Neuronal stem cell (in vitro differentiated cells): ENCODE results near the gene FGF11.

ENCODE experiments used
- DNase-seq: peaks from one replicate; pipeline ENCODE4 v3.0.0-alpha.2; 2013; ENCODE audit warnings: low spot score
- H2AFZ ChIP-seq: one replicate; pipeline ENCODE4 v1.6.1; 2013; ENCODE audit warnings: mild to moderate bottlenecking, low read length, inconsistent platforms
- H2AK5ac ChIP-seq: 2 replicates; pipeline ENCODE4 v1.6.1; 2013; ENCODE audit warnings: low read depth, mild to moderate bottlenecking, inconsistent platforms, low read length, moderate library complexity, mixed read lengths
- H2BK120ac ChIP-seq: 2 replicates; pipeline ENCODE4 v1.6.1; 2013; ENCODE audit warnings: low read depth, mild to moderate bottlenecking, inconsistent platforms, low read length, moderate library complexity, mixed read lengths
- H2BK12ac ChIP-seq: one replicate; pipeline ENCODE4 v1.6.1; 2013; ENCODE audit warnings: low read length, inconsistent platforms
- H2BK15ac ChIP-seq: 2 replicates; pipeline ENCODE4 v1.6.1; 2013; ENCODE audit warnings: mild to moderate bottlenecking, low read length, inconsistent platforms, mixed read lengths
- H2BK5ac ChIP-seq: one replicate; pipeline ENCODE4 v1.6.1; 2013; ENCODE audit warnings: inconsistent platforms, mild to moderate bottlenecking, low read length, moderate library complexity
- H3K14ac ChIP-seq: one replicate; pipeline ENCODE4 v1.6.1; 2013; ENCODE audit warnings: low read length, inconsistent platforms
- H3K18ac ChIP-seq: 2 replicates; pipeline ENCODE4 v1.6.1; 2013; ENCODE audit warnings: low read length, inconsistent platforms
- H3K23ac ChIP-seq: 2 replicates; pipeline ENCODE4 v1.6.1; 2013; ENCODE audit warnings: low read depth, mild to moderate bottlenecking, mixed read lengths, low read length, inconsistent platforms; ENCODE audit not compliant: poor library complexity
- H3K27ac ChIP-seq: replicated peaks from 3 replicates; pipeline ENCODE4 v1.5.1; 2013; ENCODE audit warnings: low read length, inconsistent platforms
- H3K27me3 ChIP-seq, 3 experiments: 2 replicates each; pipeline ENCODE4 v1.6.1; 2013; ENCODE audit warnings: low read length in 3 of 3, mild to moderate bottlenecking in 2 of 3, inconsistent platforms in 1 of 3, low read depth in 1 of 3, mixed read lengths in 1 of 3, moderate library complexity in 1 of 3; ENCODE audit not compliant: control insufficient read depth in 3 of 3, insufficient read depth in 3 of 3
- H3K36me3 ChIP-seq, 2 donors: replicated peaks in 1 of 2; 2 replicates each; pipeline ENCODE4 v1.6.1; 2013; ENCODE audit warnings: low read length in 2 of 2; ENCODE audit not compliant: control insufficient read depth in 2 of 2, insufficient read depth in 2 of 2
- H3K4ac ChIP-seq: 2 replicates; pipeline ENCODE4 v1.6.1; 2013; ENCODE audit warnings: inconsistent platforms, mild to moderate bottlenecking, low read length, moderate library complexity
- H3K4me1 ChIP-seq, 2 donors: 1 replicate in 1 of 2; 2 replicates in 1 of 2; pipeline ENCODE4 v1.6.1; 2013; ENCODE audit warnings: low read length in 2 of 2, low read depth in 1 of 2; ENCODE audit not compliant: control insufficient read depth in 2 of 2, insufficient read depth in 1 of 2
- H3K4me2 ChIP-seq: one replicate; pipeline ENCODE4 v1.6.1; 2013; ENCODE audit warnings: mild to moderate bottlenecking, low read length, inconsistent platforms; ENCODE audit not compliant: insufficient read depth, poor library complexity, severe bottlenecking
- H3K4me3 ChIP-seq, 2 donors: 2 replicates each; pipeline ENCODE4 v1.5.1; 2013; ENCODE audit warnings: low read length in 2 of 2, mild to moderate bottlenecking in 2 of 2, inconsistent platforms in 1 of 2, moderate library complexity in 1 of 2
- H3K79me1 ChIP-seq: one replicate; pipeline ENCODE4 v1.6.1; 2013; ENCODE audit warnings: low read depth, mild to moderate bottlenecking, inconsistent platforms, low read length, moderate library complexity
- H3K9ac ChIP-seq: one replicate; pipeline ENCODE4 v1.6.1; 2013; ENCODE audit warnings: mild to moderate bottlenecking, low read depth, low read length, inconsistent platforms; ENCODE audit not compliant: poor library complexity
- H3K9me3 ChIP-seq, 2 donors: replicated peaks in 1 of 2; 2 replicates each; pipeline versions ENCODE3 to v1.6.1; 2013; ENCODE audit warnings: low read length in 2 of 2, mild to moderate bottlenecking in 2 of 2, inconsistent platforms in 1 of 2, low read depth in 1 of 2, mixed read lengths in 1 of 2, moderate library complexity in 1 of 2; ENCODE audit not compliant: control insufficient read depth in 2 of 2, insufficient read depth in 1 of 2
- H4K8ac ChIP-seq: one replicate; pipeline ENCODE4 v1.6.1; 2013; ENCODE audit warnings: low read depth, mild to moderate bottlenecking, inconsistent platforms, low read length, moderate library complexity
- H4K91ac ChIP-seq: one replicate; pipeline ENCODE4 v1.6.1; 2013; ENCODE audit warnings: low read length, low read depth, mild to moderate bottlenecking, inconsistent platforms; ENCODE audit not compliant: poor library complexity
- WGBS, 2 donors: extraction: QIAGEN DNeasy Blood & Tissue Kit; methylation state at CpG; one replicate each; pipeline ENCODE4 v1.1.7; 2013; ENCODE audit warnings: missing lambda C conversion rate in 2 of 2, mixed read lengths in 1 of 2; ENCODE audit not compliant: insufficient read length in 2 of 2, insufficient replicate concordance in 1 of 2; ENCODE audit errors: extremely low coverage in 2 of 2; 5-methylcytosine and 5-hydroxymethylcytosine counted together

Gene FGF11

GRCh38 chr17:7486181-7486580 is 46.9 kb downstream of the FGF11 start:
- no peak overlapping the region for H2BK12ac ChIP-seq
- no peaks in the 10 kb centered on the region for H3K27me3 ChIP-seq
- no peak overlapping the region for H2BK5ac ChIP-seq
- no peak overlapping the region for H3K4me2 ChIP-seq
- peak overlapping the region in 1 of 2 donors; percentile 32 for H3K4me3 ChIP-seq
- no peak overlapping the region for H2BK120ac ChIP-seq
- H3K4ac ChIP-seq, result no peak overlapping the region
- no peak overlapping the region for H2AK5ac ChIP-seq
- no peak overlapping the region for H4K8ac ChIP-seq
- H3K18ac ChIP-seq, result no peak overlapping the region
- no peak overlapping the region for H3K9ac ChIP-seq
- no peaks in the 10 kb centered on the region for H3K9me3 ChIP-seq
- H2BK15ac ChIP-seq, result no peak overlapping the region
- H3K79me1 ChIP-seq, result peaks cover 5% of the 10 kb centered on the region
- DNase-seq, result no peak
- H4K91ac ChIP-seq, result no peak overlapping the region
- peaks cover 6 to 50% of the 10 kb centered on the region in 2 donors for H3K36me3 ChIP-seq
- peaks cover 12 to 20% of the 10 kb centered on the region in 2 donors for H3K4me1 ChIP-seq
- H3K23ac ChIP-seq, result no peak overlapping the region
- no peak overlapping the region for H3K14ac ChIP-seq
- H3K27ac ChIP-seq, result no peak overlapping the region
- no peak overlapping the region for H2AFZ ChIP-seq
- WGBS, 2 donors, result no CpG with 5 or more reads among the region's 3 CpGs

GRCh38 chr17:7490144-7490543 is 50.8 kb downstream of the FGF11 start:
- H2BK120ac ChIP-seq, result no peak overlapping the region
- no peak overlapping the region for H3K18ac ChIP-seq
- H3K23ac ChIP-seq, result no peak overlapping the region
- H3K79me1 ChIP-seq, result peaks cover 11% of the 10 kb centered on the region
- H3K4ac ChIP-seq, result no peak overlapping the region
- peaks cover 6 to 86% of the 10 kb centered on the region in 2 donors for H3K36me3 ChIP-seq
- no peaks in the 10 kb centered on the region for H3K9me3 ChIP-seq
- H2BK15ac ChIP-seq, result no peak overlapping the region
- no peak for DNase-seq
- H4K91ac ChIP-seq, result no peak overlapping the region
- H4K8ac ChIP-seq, result no peak overlapping the region
- peaks cover 7 to 12% of the 10 kb centered on the region in 2 donors for H3K4me1 ChIP-seq
- no peak overlapping the region for H2AFZ ChIP-seq
- H3K14ac ChIP-seq, result no peak overlapping the region
- no peak overlapping the region for H3K9ac ChIP-seq
- no peak overlapping the region for H2BK5ac ChIP-seq
- no CpG with 5 or more reads among the region's 8 CpGs for WGBS, 2 donors
- no peak overlapping the region for H2BK12ac ChIP-seq
- H3K27ac ChIP-seq, result no peak overlapping the region
- no peaks in the 10 kb centered on the region for H3K27me3 ChIP-seq
- no peak overlapping the region for H3K4me2 ChIP-seq
- no peak overlapping the region for H2AK5ac ChIP-seq
- no peak overlapping the region for H3K4me3 ChIP-seq

GRCh38 chr17:7491583-7491982 is 52.3 kb downstream of the FGF11 start:
- Histone ChIP-seq H4K91ac (no peak overlapping the region), H3K27me3 (no peaks in the 10 kb centered on the region), H3K4me3 (no peak overlapping the region), H3K27ac (no peak overlapping the region), H3K36me3 (peaks cover 16 to 91% of the 10 kb centered on the region in 2 donors), H3K23ac (no peak overlapping the region), H2AFZ (no peak overlapping the region), H4K8ac (no peak overlapping the region), H3K4ac (no peak overlapping the region), H3K9me3 (no peaks in the 10 kb centered on the region), H3K4me1 (peaks cover 4% of the 10 kb centered on the region in 2 donors), H2BK15ac (no peak overlapping the region), H3K14ac (no peak overlapping the region), H2AK5ac (no peak overlapping the region), H2BK12ac (no peak overlapping the region), H3K4me2 (no peak overlapping the region), H2BK120ac (no peak overlapping the region), H3K18ac (no peak overlapping the region), H3K79me1 (peaks cover 16% of the 10 kb centered on the region), H3K9ac (no peak overlapping the region), H2BK5ac (no peak overlapping the region)
- no peak for DNase-seq
- WGBS, 2 donors, result no CpG with 5 or more reads among the region's 1 CpG

- H2BK12ac ChIP-seq, result no peak overlapping the region
- H3K4me1 ChIP-seq, result peaks cover 2 to 4% of the 10 kb centered on the region in 2 donors
- H3K4me3 ChIP-seq, result no peak overlapping the region
- no peak for DNase-seq
- H2BK5ac ChIP-seq, result no peak overlapping the region
- H2AK5ac ChIP-seq, result no peak overlapping the region
- no peak overlapping the region for H3K4ac ChIP-seq
- no peak overlapping the region for H2BK120ac ChIP-seq
- H2BK15ac ChIP-seq, result no peak overlapping the region
- no peak overlapping the region for H3K9ac ChIP-seq
- H3K27me3 ChIP-seq, result no peaks in the 10 kb centered on the region
- no peak overlapping the region for H4K91ac ChIP-seq
- no peak overlapping the region for H2AFZ ChIP-seq
- H3K36me3 ChIP-seq, result peaks cover 36 to 96% of the 10 kb centered on the region in 2 donors
- H3K4me2 ChIP-seq, result no peak overlapping the region
- no peak overlapping the region for H3K14ac ChIP-seq
- WGBS, 2 donors, result no CpG with 5 or more reads among the region's 3 CpGs
- no peaks in the 10 kb centered on the region for H3K9me3 ChIP-seq
- no peak overlapping the region for H3K23ac ChIP-seq
- no peak overlapping the region for H3K18ac ChIP-seq
- H4K8ac ChIP-seq, result no peak overlapping the region
- no peak overlapping the region for H3K27ac ChIP-seq
- H3K79me1 ChIP-seq, result peaks cover 24% of the 10 kb centered on the region
Measured at GRCh38 chr17:7493941-7494340, 54.6 kb downstream of the FGF11 start.
